GM19395 (cell line): ENCODE results near the gene TMEM184A.

ENCODE experiments used
- ATAC-seq: cut with Tn5 transposase; IDR thresholded peaks from one replicate; pipeline ENCODE4 v1.9.1; 2021; ENCODE audit warnings: mild to moderate bottlenecking, moderate library complexity; ENCODE audit not compliant: unreplicated experiment

The TMEM184A gene

DNA sequence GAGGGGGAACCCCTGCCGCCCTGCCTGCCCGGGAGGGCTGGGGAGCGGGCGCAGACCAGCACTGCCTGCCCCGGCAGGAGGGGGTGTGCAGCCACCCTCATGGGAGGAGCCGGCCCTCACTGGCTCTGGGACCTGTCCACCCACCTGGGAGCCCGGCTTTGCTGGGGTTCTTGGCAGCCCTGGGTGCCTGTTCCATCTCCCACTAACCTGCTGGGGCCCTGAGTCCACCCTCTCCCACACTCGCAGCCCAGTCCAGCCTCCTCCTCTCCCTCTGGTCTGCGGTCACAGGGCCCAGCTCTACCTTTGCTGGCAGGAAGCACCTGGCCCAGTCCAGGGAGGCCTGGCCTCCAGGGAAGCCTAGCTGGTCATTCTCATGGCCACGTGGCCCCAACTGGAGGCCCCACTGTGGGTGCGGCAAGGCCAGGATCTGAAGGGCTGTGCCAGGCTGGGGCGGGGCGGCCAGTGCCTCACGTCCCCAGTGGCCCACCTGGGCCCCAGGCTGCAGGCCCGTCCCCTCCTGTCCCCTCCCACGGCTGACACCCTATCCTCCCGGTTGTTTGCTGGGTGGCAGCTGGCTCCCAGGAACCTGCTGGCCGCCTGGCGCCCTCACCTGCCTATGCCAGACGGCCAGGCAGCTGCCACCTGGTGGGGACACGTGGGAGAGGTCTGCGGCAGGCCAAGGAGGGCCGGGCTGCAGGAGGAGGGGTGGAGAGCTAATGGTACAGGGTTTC lies at the start of gene TMEM184A:
Gene TMEM184A (minus strand): TSS at position 393 of the 731 bp plus-strand sequence. CDS start 721 bp downstream, outside the sequence.
- ATAC-seq = no peak

- no peak for ATAC-seq
Observed at GRCh38 chr7:1604383-1604782, 48.4 kb upstream of the TMEM184A start.

DNA sequence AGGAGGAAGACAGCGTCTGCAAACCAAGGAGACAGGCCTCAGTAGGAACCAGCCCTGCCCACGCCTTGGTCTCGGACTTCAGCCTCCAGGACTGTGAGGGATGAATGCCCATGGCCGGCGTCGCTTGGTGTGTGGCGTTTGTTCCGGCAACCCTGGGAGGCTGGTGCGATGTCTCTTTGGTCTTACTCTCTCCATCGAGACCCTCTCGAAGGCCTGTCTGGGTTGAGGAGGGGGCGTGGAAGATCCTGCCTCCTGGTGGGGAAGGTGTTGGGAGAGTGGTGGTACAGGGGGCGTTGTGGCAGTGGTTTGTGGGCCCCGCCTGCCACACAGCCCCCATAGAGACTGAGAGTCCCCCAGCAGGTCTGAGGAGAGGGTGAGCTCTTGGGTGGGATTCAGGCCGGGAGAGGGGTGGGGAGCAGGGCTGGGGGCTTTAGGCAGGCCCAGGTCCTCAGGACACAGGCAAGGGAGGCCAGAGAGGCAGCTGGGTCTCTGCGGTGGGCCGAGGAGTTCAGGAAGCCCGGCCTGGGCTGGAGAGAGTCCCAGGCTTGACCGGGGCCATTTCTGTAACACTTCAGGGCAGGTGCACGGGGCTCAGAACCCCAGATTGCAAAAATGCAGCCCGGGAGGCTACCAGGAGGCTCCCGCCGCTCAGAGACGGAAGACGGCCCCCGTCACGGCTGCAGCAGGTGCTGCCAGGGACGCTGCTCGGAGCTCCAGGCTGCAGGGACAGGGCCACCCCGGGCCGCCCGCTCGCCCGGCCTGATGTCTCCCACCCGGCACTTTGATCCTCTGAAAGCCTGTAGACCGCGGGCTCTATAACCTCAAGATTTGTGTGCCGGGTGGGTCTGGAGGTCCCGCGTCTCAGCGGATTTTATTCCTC lies 47.6 kb upstream of the TMEM184A start:
- no peak for ATAC-seq

DNA sequence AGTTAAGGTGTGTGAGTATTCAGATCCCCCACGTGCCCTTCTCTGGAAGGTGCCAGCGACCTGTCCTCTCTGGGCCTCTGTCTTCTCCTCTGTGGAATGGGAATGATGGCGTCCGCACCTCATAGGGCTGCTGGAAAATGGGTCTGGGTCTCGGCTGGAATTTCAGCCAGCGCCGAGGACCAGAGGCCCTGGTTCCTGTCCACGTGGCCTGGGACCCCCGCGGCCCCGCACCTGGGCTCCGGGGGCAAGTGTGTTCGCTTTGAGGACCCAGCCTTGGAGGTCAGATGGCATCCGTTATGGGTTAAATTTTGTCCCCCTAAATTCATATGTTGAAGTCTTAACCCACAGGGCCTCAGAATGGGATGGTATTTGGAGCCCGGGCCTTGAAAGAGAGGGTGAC lies 46.4 kb upstream of the TMEM184A start:
- ATAC-seq = no peak

DNA sequence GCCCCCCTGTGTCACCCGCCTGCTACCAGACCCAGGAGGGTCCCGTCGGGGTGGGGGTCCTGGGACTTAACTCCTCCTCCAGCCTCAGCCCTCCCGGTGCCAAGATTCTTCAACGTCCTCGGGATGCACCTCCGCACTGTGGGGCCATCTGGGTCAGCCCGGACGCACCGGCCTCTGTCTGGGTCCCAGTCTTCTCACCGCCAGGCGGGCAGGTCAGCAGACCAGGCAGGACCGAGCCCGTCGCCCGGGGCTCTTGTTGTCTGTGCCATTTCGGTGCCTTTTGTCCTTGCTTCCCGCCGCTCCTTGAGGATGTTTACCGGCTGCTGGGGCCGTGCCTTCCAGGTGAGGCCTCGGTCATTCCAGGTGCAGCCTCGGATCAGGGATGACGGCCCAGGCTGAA lies 46.0 kb upstream of the TMEM184A start:
- ATAC-seq = no peak

- no peak for ATAC-seq
Observed at GRCh38 chr7:1599640-1600395, 43.8 kb upstream of the TMEM184A start.

DNA sequence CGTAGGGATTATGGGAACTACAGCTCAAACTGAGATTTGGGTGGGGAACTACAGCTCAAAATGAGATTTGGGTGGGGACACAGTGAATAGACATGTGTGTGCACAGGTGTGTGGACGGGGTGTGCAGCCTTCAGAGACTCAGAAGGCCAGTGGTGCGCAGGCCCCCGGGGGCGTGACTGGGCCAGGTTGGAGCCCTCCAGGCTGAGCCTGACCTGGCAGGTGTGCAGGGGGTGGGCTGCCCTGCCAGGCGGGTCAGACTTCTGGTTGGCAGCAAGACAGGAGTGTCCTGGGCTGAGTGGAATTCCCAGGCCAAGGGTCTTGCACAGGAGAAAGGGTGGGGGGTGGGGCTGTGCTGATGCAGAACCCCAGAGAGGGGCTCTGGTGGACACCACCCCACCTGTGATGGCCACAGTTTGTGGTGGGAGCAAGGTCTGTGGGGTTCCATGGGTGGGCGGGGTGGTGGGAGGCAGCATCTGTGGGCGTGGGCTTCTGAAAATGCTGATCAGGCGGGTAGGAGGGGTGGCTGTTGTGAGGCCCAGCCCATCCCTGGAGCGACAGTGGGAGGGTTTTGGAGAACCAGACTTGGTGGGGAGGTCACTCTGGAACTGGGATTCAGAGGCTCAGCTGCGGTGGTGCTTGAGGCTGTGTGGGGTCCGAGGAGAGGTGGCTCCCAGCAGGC lies 43.1 kb upstream of the TMEM184A start:
- no peak for ATAC-seq

GRCh38 chr7:1598286-1598685 lies 42.3 kb upstream of the TMEM184A start:
- ATAC-seq = no peak

GRCh38 chr7:1597791-1598190 lies 41.8 kb upstream of the TMEM184A start:
- no peak for ATAC-seq

GRCh38 chr7:1597066-1597760 lies 41.2 kb upstream of the TMEM184A start:
- no peak for ATAC-seq

GRCh38 chr7:1596181-1597043 lies 40.4 kb upstream of the TMEM184A start:
- ATAC-seq = no peak

GRCh38 chr7:1595636-1596035 lies 39.6 kb upstream of the TMEM184A start:
- no peak for ATAC-seq

GRCh38 chr7:1595027-1595426 lies 39.0 kb upstream of the TMEM184A start:
- ATAC-seq = no peak

- no peak for ATAC-seq
Observed at GRCh38 chr7:1593904-1594421, 38.0 kb upstream of the TMEM184A start.

DNA sequence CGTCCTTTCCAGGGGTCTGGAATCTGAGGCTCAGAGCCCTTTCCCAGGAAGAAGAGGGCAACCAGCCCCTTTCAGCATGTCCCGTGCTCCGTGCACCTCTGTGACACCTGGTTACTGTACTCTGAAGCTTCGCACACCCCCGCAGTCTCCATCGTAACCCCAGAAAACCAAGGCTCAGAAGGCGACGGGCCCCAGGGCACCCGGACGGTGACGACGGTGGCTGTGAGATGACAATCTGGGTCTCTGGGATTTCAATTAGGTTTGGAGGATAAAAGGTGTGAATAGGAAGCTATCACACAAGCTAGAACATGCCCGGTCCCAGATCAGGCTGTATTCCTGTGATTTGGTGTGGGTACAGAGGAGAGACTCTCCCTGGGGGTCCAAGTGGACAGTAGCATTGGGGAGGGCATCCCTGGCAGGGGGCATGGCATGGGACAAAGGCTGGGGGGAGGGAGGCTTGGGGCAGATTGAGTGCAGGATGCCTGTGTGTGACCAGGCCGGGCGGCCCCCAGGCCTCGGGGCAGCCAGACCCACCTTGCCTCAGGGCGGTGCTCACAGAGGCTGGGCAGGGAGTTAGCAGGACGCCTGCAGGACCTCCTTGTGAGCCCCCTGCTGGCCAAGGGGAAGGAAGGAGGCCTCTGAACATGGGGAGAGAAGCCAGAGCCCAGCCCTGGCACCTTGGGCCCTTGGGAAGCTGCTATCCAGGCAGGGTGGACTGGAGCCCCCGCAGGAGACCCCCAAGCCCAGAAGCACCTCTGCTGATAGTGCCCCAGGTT lies 37.3 kb upstream of the TMEM184A start:
- ATAC-seq = no peak

- ATAC-seq = no peak
Observed at GRCh38 chr7:1592299-1592871, 36.4 kb upstream of the TMEM184A start.

GRCh38 chr7:1591876-1592275 lies 35.9 kb upstream of the TMEM184A start:
- ATAC-seq = no peak

GRCh38 chr7:1591396-1591795 lies 35.4 kb upstream of the TMEM184A start:
- ATAC-seq = no peak
